GM12878 (cell line): ENCODE measurements around the gene C17orf107. TPM values are rescaled to one million over a fixed set of nuclear protein-coding genes. Genes with fewer than 3 reads are reported as not detected.

ENCODE experiments used
- ASH2L ChIP-seq: fragments of 300-600, 200-600 bp; sonication (generic); IDR thresholded peaks from 2 replicates; pipeline ENCODE4 v1.6.1; 2017; ENCODE audit warnings: low read depth, mild to moderate bottlenecking, borderline replicate concordance
- CHD4 ChIP-seq: fragments of 200-600 bp; sonication (generic); IDR thresholded peaks from 2 replicates; pipeline ENCODE4 v1.6.1; 2016; ENCODE audit warnings: mild to moderate bottlenecking
- DPF2 ChIP-seq: fragments of 450-650 bp; IDR thresholded peaks from 2 replicates; pipeline ENCODE4 v1.6.1; 2017; ENCODE audit warnings: mild to moderate bottlenecking
- MYC ChIP-seq: IDR thresholded peaks from 2 replicates; pipeline ENCODE4 v1.6.1; 2011; ENCODE audit warnings: mild to moderate bottlenecking, low read length, moderate library complexity, inconsistent platforms; ENCODE audit not compliant: insufficient read depth, insufficient replicate concordance, insufficient read length, severe bottlenecking
- TCF7 ChIP-seq: IDR thresholded peaks from 2 replicates; pipeline ENCODE4 v1.6.1; 2014; ENCODE audit warnings: antibody characterized with exemption, borderline replicate concordance
- ZNF207 ChIP-seq: fragments of 450-650 bp; IDR thresholded peaks from 2 replicates; pipeline ENCODE4 v1.6.1; 2014; ENCODE audit warnings: antibody characterized with exemption, mild to moderate bottlenecking, borderline replicate concordance
- polyA plus RNA-seq, 11 experiments: library from polyadenylated mRNA; depleted of rRNA in 4 of 11; unstranded in 6 of 11; stranded (reverse) in 5 of 11; fragments of >200 nt; fragmentation: Nextera tagmentation in 4 of 11; fragmentation: Illumina TruSeq in 1 of 11; extraction: Ambion mirVana in 4 of 11; extraction: Trizol in 1 of 11; gene quantifications; 1 replicate in 1 of 11; 2 replicates in 10 of 11; pipeline versions ENCODE4 v1.2.1 to v1.2.3, GENCODE V29; 2011 to 2016; ENCODE audit warnings: inconsistent platforms in 2 of 11, missing spikeins in 2 of 11, low read depth in 1 of 11
- total RNA-seq, 4 experiments: library from RNA; depleted of rRNA in 3 of 4; stranded (reverse); fragments of >200 nt in 3 of 4; fragmentation: Illumina TruSeq in 1 of 4; extraction: Trizol in 1 of 4; gene quantifications; 2 replicates each; pipeline versions ENCODE4 v1.2.1 to v1.2.3, GENCODE V29; 2013 to 2021
- TF ChIP-seq, protein P1 (sequence below): fragments of 450-650 bp; formaldehyde crosslinking; IDR thresholded peaks from 2 replicates; pipeline ENCODE4 v1.4.0; 2020; ENCODE audit warnings: mild to moderate bottlenecking, moderate library complexity
- TF ChIP-seq, protein P2 (sequence below): IDR thresholded peaks from 2 replicates; pipeline ENCODE4 v1.6.1; 2011; ENCODE audit warnings: mild to moderate bottlenecking, low read depth, low read length, moderate library complexity; ENCODE audit not compliant: insufficient replicate concordance

C17orf107 gene
- total and polyA plus RNA-seq, 10 of the 15 experiments (the other 5 are each of a cell fraction or from before 2014, with no cell fraction given) = 0.05 to 0.46 (median 0.11) TPM; not detected in 3

DNA sequence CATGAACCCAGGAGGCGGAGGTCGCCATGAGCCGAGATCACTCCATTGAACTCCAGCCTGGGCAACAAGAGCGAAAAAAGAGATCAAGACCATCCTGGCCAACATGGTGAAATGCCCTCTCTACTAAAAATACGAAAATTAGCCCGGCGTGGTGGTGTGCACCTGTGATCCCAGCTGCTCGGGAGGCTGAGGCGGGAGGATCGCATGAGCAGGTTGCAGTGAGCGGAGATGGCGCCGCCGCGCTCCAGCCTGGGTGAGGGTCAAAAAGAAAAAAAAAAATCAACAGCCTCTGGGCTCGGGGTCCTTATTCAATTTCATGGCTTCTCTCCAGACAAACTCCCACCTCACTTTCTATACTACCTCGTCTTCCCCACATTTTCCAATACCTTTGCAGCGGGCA lies 29.5 kb downstream of the C17orf107 start (continued):
- TF ChIP-seq, protein P1, sequence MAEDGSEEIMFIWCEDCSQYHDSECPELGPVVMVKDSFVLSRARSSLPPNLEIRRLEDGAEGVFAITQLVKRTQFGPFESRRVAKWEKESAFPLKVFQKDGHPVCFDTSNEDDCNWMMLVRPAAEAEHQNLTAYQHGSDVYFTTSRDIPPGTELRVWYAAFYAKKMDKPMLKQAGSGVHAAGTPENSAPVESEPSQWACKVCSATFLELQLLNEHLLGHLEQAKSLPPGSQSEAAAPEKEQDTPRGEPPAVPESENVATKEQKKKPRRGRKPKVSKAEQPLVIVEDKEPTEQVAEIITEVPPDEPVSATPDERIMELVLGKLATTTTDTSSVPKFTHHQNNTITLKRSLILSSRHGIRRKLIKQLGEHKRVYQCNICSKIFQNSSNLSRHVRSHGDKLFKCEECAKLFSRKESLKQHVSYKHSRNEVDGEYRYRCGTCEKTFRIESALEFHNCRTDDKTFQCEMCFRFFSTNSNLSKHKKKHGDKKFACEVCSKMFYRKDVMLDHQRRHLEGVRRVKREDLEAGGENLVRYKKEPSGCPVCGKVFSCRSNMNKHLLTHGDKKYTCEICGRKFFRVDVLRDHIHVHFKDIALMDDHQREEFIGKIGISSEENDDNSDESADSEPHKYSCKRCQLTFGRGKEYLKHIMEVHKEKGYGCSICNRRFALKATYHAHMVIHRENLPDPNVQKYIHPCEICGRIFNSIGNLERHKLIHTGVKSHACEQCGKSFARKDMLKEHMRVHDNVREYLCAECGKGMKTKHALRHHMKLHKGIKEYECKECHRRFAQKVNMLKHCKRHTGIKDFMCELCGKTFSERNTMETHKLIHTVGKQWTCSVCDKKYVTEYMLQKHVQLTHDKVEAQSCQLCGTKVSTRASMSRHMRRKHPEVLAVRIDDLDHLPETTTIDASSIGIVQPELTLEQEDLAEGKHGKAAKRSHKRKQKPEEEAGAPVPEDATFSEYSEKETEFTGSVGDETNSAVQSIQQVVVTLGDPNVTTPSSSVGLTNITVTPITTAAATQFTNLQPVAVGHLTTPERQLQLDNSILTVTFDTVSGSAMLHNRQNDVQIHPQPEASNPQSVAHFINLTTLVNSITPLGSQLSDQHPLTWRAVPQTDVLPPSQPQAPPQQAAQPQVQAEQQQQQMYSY (CRISPR knock-in tag) = no peak
- TF ChIP-seq MYC (no peak), DPF2 (no peak), TCF7 (no peak), ASH2L (no peak), CHD4 (no peak), ZNF207 (no peak)
- TF ChIP-seq, protein P2, sequence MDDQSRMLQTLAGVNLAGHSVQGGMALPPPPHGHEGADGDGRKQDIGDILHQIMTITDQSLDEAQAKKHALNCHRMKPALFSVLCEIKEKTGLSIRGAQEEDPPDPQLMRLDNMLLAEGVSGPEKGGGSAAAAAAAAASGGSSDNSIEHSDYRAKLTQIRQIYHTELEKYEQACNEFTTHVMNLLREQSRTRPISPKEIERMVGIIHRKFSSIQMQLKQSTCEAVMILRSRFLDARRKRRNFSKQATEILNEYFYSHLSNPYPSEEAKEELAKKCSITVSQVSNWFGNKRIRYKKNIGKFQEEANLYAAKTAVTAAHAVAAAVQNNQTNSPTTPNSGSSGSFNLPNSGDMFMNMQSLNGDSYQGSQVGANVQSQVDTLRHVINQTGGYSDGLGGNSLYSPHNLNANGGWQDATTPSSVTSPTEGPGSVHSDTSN = no peak
